Karpas-422 (cell line): Measurements from ENCODE around the gene CHAT. TPM values are rescaled to one million over a fixed set of nuclear protein-coding genes. Genes with fewer than 3 reads are reported as not detected.

Experiments
- DNase-seq: peaks from one replicate; pipeline ENCODE4 v3.0.0-alpha.2; 2015
- H2AFZ ChIP-seq: fragments of 200-600 bp; sonication (generic); 2 replicates; pipeline ENCODE4 v1.6.1; 2014; ENCODE audit warnings: antibody characterized with exemption, low read length, mixed read lengths
- H3K27ac ChIP-seq: fragments of 200-600 bp; sonication (generic); 2 replicates; pipeline ENCODE4 v1.5.1; 2014; ENCODE audit warnings: mild to moderate bottlenecking, low read length, moderate library complexity
- H3K27me3 ChIP-seq: fragments of 200-600 bp; sonication (generic); 2 replicates; pipeline ENCODE4 v1.6.1; 2014; ENCODE audit warnings: low read length, mixed read lengths
- H3K36me3 ChIP-seq: fragments of 200-600 bp; sonication (generic); 2 replicates; pipeline ENCODE4 v1.6.1; 2014; ENCODE audit warnings: low read length, mixed read lengths; ENCODE audit not compliant: insufficient read depth
- H3K4me1 ChIP-seq: fragments of 200-600 bp; sonication (generic); 2 replicates; pipeline ENCODE4 v1.6.1; 2014; ENCODE audit warnings: mild to moderate bottlenecking, low read length, mixed read lengths
- H3K4me2 ChIP-seq: fragments of 200-600 bp; sonication (generic); 2 replicates; pipeline ENCODE4 v1.6.1; 2014; ENCODE audit warnings: low read length, low read depth, mild to moderate bottlenecking; ENCODE audit not compliant: poor library complexity, severe bottlenecking
- H3K4me3 ChIP-seq: fragments of 200-600 bp; sonication (generic); 2 replicates; pipeline ENCODE4 v1.5.1; 2014; ENCODE audit warnings: mild to moderate bottlenecking, antibody characterized with exemption, low read length, mixed read lengths
- H3K79me2 ChIP-seq: fragments of 200-600 bp; sonication (generic); 2 replicates; pipeline ENCODE4 v1.6.1; 2014; ENCODE audit warnings: mild to moderate bottlenecking, low read length, mixed read lengths
- H3K9ac ChIP-seq: fragments of 200-600 bp; sonication (generic); 2 replicates; pipeline ENCODE4 v1.6.0; 2014; ENCODE audit warnings: low read length
- H3K9me2 ChIP-seq: fragments of 200-600 bp; sonication (generic), shearing (Covaris generic); replicated peaks from 2 replicates; pipeline ENCODE4 v1.6.0; 2014; ENCODE audit warnings: mild to moderate bottlenecking, low read length, moderate library complexity; ENCODE audit not compliant: insufficient read depth
- H3K9me3 ChIP-seq: fragments of 300-700, 200-600 bp; sonication (generic); 2 replicates; pipeline ENCODE4 v1.6.1; 2014; ENCODE audit warnings: low read length, mixed read lengths
- H4K20me1 ChIP-seq: fragments of 200-600 bp; sonication (generic); 2 replicates; pipeline ENCODE4 v1.6.1; 2014; ENCODE audit warnings: mild to moderate bottlenecking, antibody characterized with exemption, low read length, low read depth; ENCODE audit not compliant: insufficient read depth
- total RNA-seq: library from RNA; depleted of rRNA; stranded (reverse); fragments of >200 nt; shearing (Covaris generic); gene quantifications from 2 replicates; pipeline ENCODE4 v1.2.3, GENCODE V29; 2014; ENCODE audit warnings: low replicate concordance

Gene CHAT
- total RNA-seq, 1 experiment from 2014 or later = not detected

DNA sequence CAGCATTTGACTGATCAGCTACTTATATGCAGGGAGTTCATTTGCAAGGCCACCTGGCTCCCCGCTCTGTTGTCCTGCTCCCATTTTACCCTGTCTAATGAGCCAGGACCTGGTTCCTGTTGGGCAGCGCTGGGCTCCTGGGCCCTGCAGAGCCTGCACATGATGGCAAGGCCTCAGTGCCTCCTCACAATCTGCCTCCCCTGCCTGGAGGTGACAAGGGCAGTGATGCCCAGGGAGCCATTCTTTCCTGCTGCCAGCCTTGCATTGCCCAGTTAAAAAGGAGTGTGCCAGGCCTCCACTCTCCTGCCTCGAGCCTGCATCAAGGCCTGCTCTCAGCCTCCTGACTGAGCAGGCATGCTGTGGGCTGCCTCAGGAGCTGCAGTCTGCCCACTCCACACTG lies 28.5 kb downstream of the CHAT start:
- no peak overlapping the region for H2AFZ ChIP-seq
- H3K9ac ChIP-seq = no peak overlapping the region
- no peak for DNase-seq
- no peak overlapping the region for H3K27ac ChIP-seq
- H3K9me3 ChIP-seq = no peaks in the 10 kb centered on the region
- no peak overlapping the region for H3K4me3 ChIP-seq
- no peaks in the 10 kb centered on the region for H3K4me1 ChIP-seq
- no peaks in the 10 kb centered on the region for H3K9me2 ChIP-seq
- no peaks in the 10 kb centered on the region for H4K20me1 ChIP-seq
- H3K27me3 ChIP-seq = no peaks in the 10 kb centered on the region
- H3K79me2 ChIP-seq = no peaks in the 10 kb centered on the region
- H3K4me2 ChIP-seq = no peak overlapping the region
- H3K36me3 ChIP-seq = no peaks in the 10 kb centered on the region

DNA sequence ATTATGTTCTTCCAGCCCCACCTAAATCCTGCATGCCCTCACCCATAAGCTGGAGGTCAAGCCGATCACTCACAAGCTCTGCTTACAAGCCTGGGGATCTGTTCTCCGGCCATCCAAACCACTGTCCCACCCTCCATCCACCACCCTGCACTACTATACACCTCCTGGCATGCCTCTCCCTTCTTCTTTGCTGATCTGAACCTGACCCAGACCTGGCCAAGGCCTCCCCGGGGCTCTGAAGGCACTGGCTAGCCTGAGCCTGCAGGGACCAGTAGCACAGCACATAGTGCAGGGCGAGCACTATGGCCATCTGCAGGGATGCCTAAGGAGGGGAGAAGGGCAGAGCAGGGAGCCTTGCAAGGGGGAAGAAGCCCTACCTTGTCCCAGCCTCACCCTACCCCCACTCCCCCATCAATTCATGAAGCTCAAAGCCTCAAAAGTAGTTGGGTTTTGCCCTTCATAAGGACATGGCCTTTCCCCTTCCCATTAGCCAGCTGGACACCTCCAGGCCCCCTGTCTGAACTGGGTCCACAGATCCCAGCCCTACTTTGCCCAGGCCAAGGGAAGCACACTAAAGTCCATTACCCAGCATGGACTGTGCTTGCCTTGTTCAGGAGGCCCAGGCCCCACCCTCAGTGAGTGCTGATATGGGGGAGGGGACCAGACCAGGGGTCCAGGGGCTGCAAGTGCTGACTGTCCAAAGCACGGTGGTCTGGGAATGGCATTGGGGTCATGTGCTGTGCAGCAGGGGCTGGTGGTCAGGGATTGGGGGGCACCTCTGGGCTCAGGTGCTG lies 29.6 kb downstream of the CHAT start:
- Histone ChIP-seq H3K9ac (no peak overlapping the region), H3K9me3 (no peaks in the 10 kb centered on the region), H3K4me3 (no peak overlapping the region), H3K4me2 (no peak overlapping the region), H4K20me1 (no peaks in the 10 kb centered on the region), H3K9me2 (no peaks in the 10 kb centered on the region), H3K27me3 (no peaks in the 10 kb centered on the region), H3K4me1 (no peaks in the 10 kb centered on the region), H3K36me3 (no peaks in the 10 kb centered on the region), H3K79me2 (no peaks in the 10 kb centered on the region), H3K27ac (no peak overlapping the region), H2AFZ (no peak overlapping the region)
- no peak for DNase-seq

DNA sequence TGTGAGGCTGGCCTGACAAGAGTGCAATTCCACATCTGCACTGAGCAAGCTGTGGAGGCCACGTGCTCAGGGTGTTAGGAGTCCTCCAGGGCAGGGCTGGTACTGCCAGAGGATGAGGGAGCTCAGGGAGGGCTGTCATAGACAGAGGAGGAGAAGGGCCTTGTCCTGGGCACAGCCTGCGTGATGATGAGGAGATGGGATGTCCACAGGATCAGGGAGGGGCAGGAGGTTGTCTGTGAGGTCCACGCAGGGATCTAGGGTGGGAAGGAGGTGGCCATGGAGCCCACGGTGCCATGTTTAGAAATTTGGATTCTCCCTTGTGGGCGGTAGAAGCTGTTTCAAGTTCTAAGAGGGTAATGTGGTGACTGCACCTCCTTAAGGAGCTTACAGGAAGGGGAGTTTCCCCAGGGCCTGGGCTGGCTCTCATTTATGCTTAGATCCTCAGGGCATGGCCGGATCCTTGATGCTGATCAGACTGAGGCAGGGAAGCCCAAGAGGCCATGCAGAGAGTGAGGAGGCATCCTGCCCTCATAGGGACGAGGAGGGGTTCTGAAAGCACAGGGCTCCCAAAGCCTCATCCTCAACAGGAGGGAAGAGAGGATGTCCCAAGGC lies 30.3 kb downstream of the CHAT start:
- Histone ChIP-seq H3K36me3 (no peaks in the 10 kb centered on the region), H3K79me2 (no peaks in the 10 kb centered on the region), H3K27me3 (no peaks in the 10 kb centered on the region), H3K4me3 (no peak overlapping the region), H3K9me3 (no peaks in the 10 kb centered on the region), H4K20me1 (no peaks in the 10 kb centered on the region), H2AFZ (no peak overlapping the region), H3K4me2 (no peak overlapping the region), H3K4me1 (peaks cover 4% of the 10 kb centered on the region), H3K27ac (no peak overlapping the region), H3K9ac (no peak overlapping the region), H3K9me2 (no peaks in the 10 kb centered on the region)
- no peak for DNase-seq

DNA sequence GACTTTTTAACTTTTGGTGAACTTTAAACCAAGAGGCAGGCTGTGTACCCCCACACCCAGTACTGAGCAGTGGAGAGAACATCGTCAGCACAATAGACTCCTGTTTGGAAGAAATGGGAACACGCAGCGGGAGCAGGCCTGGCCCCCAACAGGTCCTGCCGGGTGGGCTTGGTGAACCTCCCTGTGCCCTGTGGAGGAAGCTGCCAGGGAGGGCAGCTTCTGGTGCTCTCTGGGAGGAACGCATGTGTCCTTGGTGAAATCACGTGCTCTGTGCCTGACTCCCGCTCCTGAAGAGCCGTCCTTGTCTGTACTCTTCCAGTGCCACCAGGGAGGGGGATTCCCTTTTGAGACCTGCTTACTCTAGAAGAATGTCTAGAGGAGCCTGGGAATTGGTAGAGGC lies 31.6 kb downstream of the CHAT start:
- H3K9me2 ChIP-seq = no peaks in the 10 kb centered on the region
- H3K4me1 ChIP-seq = peaks cover 17% of the 10 kb centered on the region
- no peak overlapping the region for H2AFZ ChIP-seq
- H3K27ac ChIP-seq = no peak overlapping the region
- H3K27me3 ChIP-seq = no peaks in the 10 kb centered on the region
- H3K4me2 ChIP-seq = no peak overlapping the region
- no peak for DNase-seq
- H3K4me3 ChIP-seq = no peak overlapping the region
- H4K20me1 ChIP-seq = no peaks in the 10 kb centered on the region
- no peaks in the 10 kb centered on the region for H3K79me2 ChIP-seq
- no peaks in the 10 kb centered on the region for H3K36me3 ChIP-seq
- no peak overlapping the region for H3K9ac ChIP-seq
- H3K9me3 ChIP-seq = no peaks in the 10 kb centered on the region

DNA sequence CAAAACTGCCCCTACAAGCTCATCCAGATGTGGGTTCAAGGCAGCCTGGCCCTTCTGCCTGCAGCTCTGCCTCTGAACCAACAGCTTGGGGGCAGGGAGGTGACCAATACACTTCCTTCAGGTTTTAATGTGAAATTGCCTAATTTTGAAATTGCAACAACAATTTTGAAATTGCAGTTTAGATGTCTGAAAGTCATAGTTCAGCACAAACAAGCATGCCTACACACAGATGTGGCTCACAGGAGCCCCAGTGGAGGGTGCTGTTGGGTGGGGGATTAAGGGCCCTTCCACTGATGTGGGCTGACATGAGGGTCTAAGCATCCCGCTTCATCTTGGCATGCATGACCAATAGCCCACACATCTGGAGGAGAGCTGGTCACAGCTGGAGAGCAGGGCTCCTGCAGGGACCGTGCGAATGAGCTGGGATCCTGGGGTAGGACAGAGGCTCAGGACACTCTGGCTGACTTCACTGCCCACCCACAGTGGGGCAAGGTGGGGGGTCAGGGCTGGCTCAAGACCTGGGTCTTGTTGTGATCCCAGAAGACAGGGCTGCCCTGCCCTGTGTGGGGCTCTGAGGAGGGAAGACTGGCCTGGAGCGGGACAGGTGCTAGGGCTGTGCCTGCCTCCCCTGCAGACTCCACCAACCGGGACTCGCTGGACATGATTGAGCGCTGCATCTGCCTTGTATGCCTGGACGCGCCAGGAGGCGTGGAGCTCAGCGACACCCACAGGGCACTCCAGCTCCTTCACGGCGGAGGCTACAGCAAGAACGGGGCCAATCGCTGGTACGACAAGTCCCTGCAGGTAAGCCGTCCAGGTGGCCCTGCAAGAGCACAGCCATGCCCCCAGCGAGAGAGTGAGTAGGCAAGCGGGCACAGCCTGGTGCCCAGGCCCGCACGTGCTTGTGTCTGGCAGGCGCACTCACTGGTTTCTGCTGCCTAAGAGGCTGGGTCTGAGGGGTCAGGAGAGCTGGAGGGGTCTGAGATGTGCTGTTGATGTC lies 32.3 kb downstream of the CHAT start:
- H3K27ac ChIP-seq = no peak overlapping the region
- H3K27me3 ChIP-seq = no peaks in the 10 kb centered on the region
- H4K20me1 ChIP-seq = no peaks in the 10 kb centered on the region
- H3K4me3 ChIP-seq = no peak overlapping the region
- no peaks in the 10 kb centered on the region for H3K9me3 ChIP-seq
- peaks cover 18% of the 10 kb centered on the region for H3K4me1 ChIP-seq
- no peak for DNase-seq
- no peak overlapping the region for H3K4me2 ChIP-seq
- H2AFZ ChIP-seq = no peak overlapping the region
- H3K36me3 ChIP-seq = no peaks in the 10 kb centered on the region
- no peak overlapping the region for H3K9ac ChIP-seq
- no peaks in the 10 kb centered on the region for H3K9me2 ChIP-seq
- H3K79me2 ChIP-seq = no peaks in the 10 kb centered on the region

DNA sequence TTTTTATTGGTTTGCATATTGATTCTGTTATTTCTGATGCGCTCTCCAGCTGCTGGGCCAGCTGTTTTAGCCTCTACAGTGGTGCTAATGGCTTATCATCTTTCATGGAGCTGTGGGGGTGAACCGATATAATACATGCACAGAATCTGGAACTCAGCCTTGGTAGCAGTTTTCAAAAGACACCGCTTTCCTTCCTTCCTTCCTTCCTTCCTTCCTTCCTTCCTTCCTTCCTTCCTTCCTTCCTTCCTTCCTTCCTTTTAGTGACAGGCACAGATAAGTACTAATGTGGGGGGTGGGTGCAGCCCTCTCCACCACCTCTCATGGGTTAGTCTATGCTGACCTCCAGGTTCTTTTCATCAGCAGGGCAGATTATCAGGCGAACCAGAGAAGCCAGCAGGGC lies 33.7 kb downstream of the CHAT start:
- H3K9ac ChIP-seq = no peak overlapping the region
- no peaks in the 10 kb centered on the region for H3K9me3 ChIP-seq
- no peaks in the 10 kb centered on the region for H4K20me1 ChIP-seq
- H3K27ac ChIP-seq = no peak overlapping the region
- H3K9me2 ChIP-seq = no peaks in the 10 kb centered on the region
- H2AFZ ChIP-seq = no peak overlapping the region
- H3K36me3 ChIP-seq = no peaks in the 10 kb centered on the region
- H3K4me1 ChIP-seq = peaks cover 18% of the 10 kb centered on the region
- H3K27me3 ChIP-seq = no peaks in the 10 kb centered on the region
- no peak overlapping the region for H3K4me3 ChIP-seq
- H3K4me2 ChIP-seq = no peak overlapping the region
- H3K79me2 ChIP-seq = no peaks in the 10 kb centered on the region
- DNase-seq = no peak

DNA sequence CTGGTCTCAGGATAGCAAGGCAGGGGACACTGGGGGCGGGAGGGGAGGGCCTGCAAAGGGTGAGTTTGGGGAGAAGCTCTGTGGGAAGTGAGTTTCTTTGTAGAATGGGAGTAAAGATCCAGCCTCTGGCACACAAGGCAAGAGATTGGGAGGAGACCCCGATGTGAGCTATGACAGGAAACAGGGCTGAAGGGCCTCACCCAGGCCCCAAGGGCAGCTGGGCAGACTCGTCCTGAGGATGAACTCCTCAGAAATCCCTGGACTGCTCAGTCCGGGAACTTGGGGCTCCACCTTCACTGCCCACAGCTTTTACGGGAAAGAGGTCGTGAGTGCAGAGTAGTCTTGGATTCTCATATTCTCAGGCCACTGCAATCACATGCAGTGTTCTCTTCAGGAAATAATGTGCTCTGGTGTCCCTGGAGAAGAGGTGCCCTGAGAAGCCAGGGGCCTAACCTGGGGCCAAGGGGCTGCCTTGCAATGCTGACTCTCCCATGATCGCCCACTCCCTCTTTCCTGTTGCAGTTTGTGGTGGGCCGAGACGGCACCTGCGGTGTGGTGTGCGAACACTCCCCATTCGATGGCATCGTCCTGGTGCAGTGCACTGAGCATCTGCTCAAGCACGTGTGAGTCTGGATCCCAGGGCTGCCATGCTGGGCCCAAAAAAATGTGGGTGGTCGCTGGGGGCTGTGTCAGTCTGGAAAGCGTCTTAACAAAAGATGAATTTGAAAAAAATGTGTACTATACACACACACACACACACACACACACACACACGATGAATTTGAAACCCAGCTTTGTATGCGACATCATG lies 34.4 kb downstream of the CHAT start:
- Histone ChIP-seq H3K27ac (no peak overlapping the region), H3K36me3 (no peaks in the 10 kb centered on the region), H3K79me2 (no peaks in the 10 kb centered on the region), H3K27me3 (no peaks in the 10 kb centered on the region), H3K9ac (no peak overlapping the region), H3K9me2 (no peaks in the 10 kb centered on the region), H3K4me1 (peaks cover 18% of the 10 kb centered on the region), H2AFZ (no peak overlapping the region), H3K4me3 (no peak overlapping the region), H3K4me2 (no peak overlapping the region), H4K20me1 (no peaks in the 10 kb centered on the region), H3K9me3 (no peaks in the 10 kb centered on the region)
- no peak for DNase-seq
